Endothelial cell of umbilical vein (primary cell): ENCODE data around the gene TPK1. TPM values are rescaled to one million over a fixed set of nuclear protein-coding genes. Genes with fewer than 3 reads are reported as not detected.

ENCODE experiments used
- BruUV-seq: library from RNA; stranded (reverse); fragments of 400-500 nt; replicated peaks from 2 replicates; lab custom pipeline; 2021; lab: Mats Ljungman, UMichigan
- CTCF ChIA-PET: fragments of 300-600, 350-600 bp; sonication (Branson Sonifier 250); formaldehyde crosslinking; loops from one replicate; lab custom pipeline; 2021; ENCODE audit warnings: antibody characterized with exemption, inconsistent platforms; lab: Charles Lee
- POLR2A ChIA-PET: fragments of 300-600, 350-600 bp; sonication (Branson Sonifier 250); formaldehyde crosslinking; loops from one replicate; lab custom pipeline; 2021; ENCODE audit warnings: antibody characterized with exemption, inconsistent platforms; lab: Charles Lee
- DNase-seq: peaks from one replicate; pipeline ENCODE4 v3.0.0-alpha.2; 2011; ENCODE audit warnings: low read depth, low spot score
- FAIRE-seq: peaks from 2 replicates; lab custom pipeline; 2011; peaks lifted over from hg19 to GRCh38; lab: Jason Lieb, UNC
- H2AFZ ChIP-seq: 2 replicates; pipeline ENCODE4 v1.6.0; 2012; ENCODE audit warnings: low read depth, low read length, control low read depth, inconsistent platforms
- H3K27ac ChIP-seq: 2 replicates; pipeline ENCODE4 v1.5.1; 2011; ENCODE audit warnings: low read depth, mild to moderate bottlenecking, control low read depth, low read length, moderate library complexity; ENCODE audit not compliant: insufficient read depth
- H3K27me3 ChIP-seq, 2 experiments: 2 replicates each; pipeline versions ENCODE4 v1.6.0 to v1.6.1; 2011; ENCODE audit warnings: low read length in 2 of 2, mixed read lengths in 1 of 2; ENCODE audit not compliant: control insufficient read depth in 2 of 2, insufficient read depth in 2 of 2
- H3K36me3 ChIP-seq, 2 experiments: 2 replicates in 1 of 2; 3 replicates in 1 of 2; pipeline ENCODE4 v1.5.1; 2011; ENCODE audit warnings: low read length in 2 of 2, mild to moderate bottlenecking in 1 of 2, moderate library complexity in 1 of 2; ENCODE audit not compliant: control insufficient read depth in 2 of 2, insufficient read depth in 2 of 2; ENCODE audit errors: extremely low read depth in 1 of 2
- H3K4me1 ChIP-seq: 3 replicates; pipeline ENCODE4 v1.5.1; 2011; ENCODE audit warnings: mild to moderate bottlenecking, low read length; ENCODE audit not compliant: control insufficient read depth, insufficient read depth; ENCODE audit errors: extremely low read depth
- H3K4me2 ChIP-seq: 2 replicates; pipeline ENCODE4 v1.6.1; 2011; ENCODE audit warnings: low read length, control low read depth, mixed read lengths; ENCODE audit not compliant: insufficient read depth
- H3K4me3 ChIP-seq, 3 experiments: fragments of 200-600 bp in 1 of 3; sonication (generic), shearing (Covaris generic) in 1 of 3; replicated peaks in 1 of 3; 2 replicates each; pipeline ENCODE4 v1.5.1; 2011 to 2016; ENCODE audit warnings: control low read depth in 3 of 3, low read length in 3 of 3, mild to moderate bottlenecking in 2 of 3, inconsistent platforms in 1 of 3, low read depth in 1 of 3, moderate library complexity in 1 of 3; ENCODE audit not compliant: insufficient read depth in 1 of 3
- H3K79me2 ChIP-seq: 2 replicates; pipeline ENCODE4 v1.6.0; 2012; ENCODE audit warnings: low read length, inconsistent platforms; ENCODE audit not compliant: control insufficient read depth, insufficient read depth
- H3K9ac ChIP-seq: replicated peaks from 2 replicates; pipeline ENCODE3; 2011; ENCODE audit warnings: low read length, control low read depth; ENCODE audit not compliant: insufficient read depth; ENCODE audit errors: extremely low read depth
- H3K9me1 ChIP-seq: replicated peaks from 3 replicates; pipeline ENCODE4 v1.6.0; 2011; ENCODE audit warnings: mild to moderate bottlenecking, low read length; ENCODE audit not compliant: control insufficient read depth, insufficient read depth; ENCODE audit errors: extremely low read depth
- H3K9me3 ChIP-seq: replicated peaks from 2 replicates; pipeline ENCODE4 v1.5.1; 2012; ENCODE audit warnings: low read length, inconsistent platforms; ENCODE audit not compliant: control insufficient read depth, insufficient read depth
- H4K20me1 ChIP-seq: replicated peaks from 2 replicates; pipeline ENCODE3; 2011; ENCODE audit warnings: mild to moderate bottlenecking, low read length; ENCODE audit not compliant: control insufficient read depth, insufficient read depth; ENCODE audit errors: extremely low read depth
- EZH2 ChIP-seq: IDR thresholded peaks from 2 replicates; pipeline ENCODE4 v1.6.1; 2012; ENCODE audit warnings: borderline replicate concordance, low read depth, mild to moderate bottlenecking, moderate library complexity, low read length, inconsistent platforms; ENCODE audit not compliant: severe bottlenecking
- FOS ChIP-seq: IDR thresholded peaks from 2 replicates; pipeline ENCODE4 v1.6.1; 2011; ENCODE audit warnings: mild to moderate bottlenecking, low read length, moderate library complexity, borderline replicate concordance; ENCODE audit not compliant: insufficient read depth
- GATA2 ChIP-seq: IDR thresholded peaks from 2 replicates; pipeline ENCODE4 v1.7.0; 2011; ENCODE audit warnings: low read depth, mild to moderate bottlenecking, moderate library complexity, mixed read lengths, low read length; ENCODE audit not compliant: insufficient read length, insufficient read depth
- JUN ChIP-seq: IDR thresholded peaks from 2 replicates; pipeline ENCODE4 v1.6.1; 2011; ENCODE audit warnings: borderline replicate concordance, low read depth; ENCODE audit not compliant: insufficient read length, insufficient read depth
- MYC ChIP-seq: IDR thresholded peaks from one replicate; pipeline ENCODE4 v1.6.1; 2011; ENCODE audit warnings: mild to moderate bottlenecking, low read depth, low read length
- POLR2A ChIP-seq: IDR thresholded peaks from 2 replicates; pipeline ENCODE4 v1.6.1; 2012; ENCODE audit warnings: low read depth, mild to moderate bottlenecking, control low read depth, low read length
- POLR2AphosphoS5 ChIP-seq: IDR thresholded peaks from 2 replicates; pipeline ENCODE4 v1.6.1; 2012; ENCODE audit warnings: low read depth, mild to moderate bottlenecking, control low read depth, low read length, moderate library complexity; ENCODE audit not compliant: insufficient read depth
- dilution Hi-C: fragments of 300-500 bp; cut with MboI; formaldehyde crosslinking; loops from one replicate; pipeline ENCODE4 v1.15.0; 2019; ENCODE audit warnings: low sequenced_read_pairs; ENCODE audit not compliant: extremely low pct_ligation_motif_present
- intact Hi-C: fragments of 100-400 bp; cut with micrococcal nuclease; formaldehyde crosslinking; loops from one replicate; pipeline ENCODE4 v1.10.0; 2022
- polyA plus RNA-seq, 4 experiments: library from polyadenylated mRNA; depleted of rRNA in 3 of 4; stranded (reverse) in 3 of 4; unstranded in 1 of 4; fragments of >200 nt; gene quantifications; 2 replicates each; pipeline versions ENCODE4 v1.2.1 to v1.2.3, GENCODE V29; 2011 to 2012; ENCODE audit warnings: missing spikeins in 1 of 4
- total RNA-seq: library from RNA; stranded (reverse); gene quantifications from 2 replicates; pipeline ENCODE4 v1.2.3, GENCODE V29; 2021
- TF ChIP-seq, protein P1 (sequence below), 2 donors: IDR thresholded peaks; 1 replicate in 1 of 2; 2 replicates in 1 of 2; pipeline ENCODE4 v1.5.1; 2011; ENCODE audit warnings: low read length in 2 of 2, mild to moderate bottlenecking in 2 of 2, moderate library complexity in 2 of 2, control low read depth in 1 of 2, inconsistent platforms in 1 of 2, low read depth in 1 of 2; ENCODE audit not compliant: insufficient read depth in 1 of 2; ENCODE audit errors: extremely low read depth in 1 of 2
- TF ChIP-seq, protein P2 (sequence below): IDR thresholded peaks from 2 replicates; pipeline ENCODE4 v1.6.1; 2011; ENCODE audit not compliant: insufficient read depth, insufficient read length

Gene TPK1
- total and polyA plus RNA-seq, 2 donors (not counting 3 experiments of a cell fraction or from before 2014, with no cell fraction given) = 7.5 to 9.3 TPM

DNA sequence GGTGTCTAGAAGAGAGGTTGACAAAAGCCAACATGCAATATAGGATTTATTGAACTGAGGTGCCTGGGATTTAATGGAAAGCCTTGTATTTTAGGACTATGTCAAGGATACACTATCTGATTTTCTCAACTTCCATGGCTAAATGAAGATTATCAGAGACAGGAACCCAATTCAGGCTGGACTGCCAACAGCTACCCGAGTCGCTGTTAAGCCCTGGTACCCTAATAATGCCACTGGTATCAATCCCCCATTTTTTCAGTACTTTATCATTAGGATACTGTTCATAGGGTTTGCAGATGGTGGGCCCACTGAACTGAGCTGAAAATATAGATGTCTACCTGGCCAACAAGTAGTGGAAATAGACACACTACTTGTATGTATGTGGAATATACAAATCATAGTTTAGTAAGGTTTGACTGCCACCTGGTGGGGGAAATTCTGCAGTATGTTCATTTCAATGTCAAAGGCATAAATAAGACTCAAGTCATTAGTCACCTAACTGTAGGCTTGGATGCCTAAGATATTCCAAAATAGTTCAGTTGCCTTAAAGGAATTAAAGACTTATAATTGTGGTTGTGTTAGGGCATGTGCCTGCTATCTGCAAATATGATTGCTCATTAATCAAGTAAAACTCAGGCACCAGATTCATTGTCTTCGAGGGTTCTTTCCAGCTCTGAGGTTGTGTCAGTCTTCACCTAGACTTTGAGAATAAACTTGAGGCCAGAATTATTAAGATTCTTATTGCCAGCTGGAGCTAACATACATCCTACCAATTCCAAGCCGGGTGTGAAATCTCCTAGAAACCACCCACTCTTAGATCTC, 398.3 kb downstream of the TPK1 start:
- Histone ChIP-seq H3K4me1 (no peaks in the 10 kb centered on the region), H3K9me3 (no peaks in the 10 kb centered on the region), H3K27me3 (no peaks in the 10 kb centered on the region), H3K4me3 (no peak overlapping the region), H3K4me2 (no peak overlapping the region), H3K27ac (no peak overlapping the region), H3K36me3 (no peaks in the 10 kb centered on the region), H2AFZ (no peak overlapping the region), H3K79me2 (no peaks in the 10 kb centered on the region), H3K9ac (no peak overlapping the region), H4K20me1 (no peaks in the 10 kb centered on the region), H3K9me1 (no peaks in the 10 kb centered on the region)
- dilution Hi-C loops = no loop called here
- CTCF ChIA-PET = interaction anchor here (1.0 to 2.1 kb wide), 11 partner anchors 11 to 701 kb away, joined by 3 to 8 read pairs (median 5); partner anchors contain the start of gene TCAF1
- POLR2A ChIA-PET = no interaction called here
- intact Hi-C loops = loop anchor here (5.0 kb wide), 1 partner anchor 40 kb away; no protein-coding TSS in a partner anchor
- no peak for TF ChIP-seq FOS
- TF ChIP-seq, protein P1, sequence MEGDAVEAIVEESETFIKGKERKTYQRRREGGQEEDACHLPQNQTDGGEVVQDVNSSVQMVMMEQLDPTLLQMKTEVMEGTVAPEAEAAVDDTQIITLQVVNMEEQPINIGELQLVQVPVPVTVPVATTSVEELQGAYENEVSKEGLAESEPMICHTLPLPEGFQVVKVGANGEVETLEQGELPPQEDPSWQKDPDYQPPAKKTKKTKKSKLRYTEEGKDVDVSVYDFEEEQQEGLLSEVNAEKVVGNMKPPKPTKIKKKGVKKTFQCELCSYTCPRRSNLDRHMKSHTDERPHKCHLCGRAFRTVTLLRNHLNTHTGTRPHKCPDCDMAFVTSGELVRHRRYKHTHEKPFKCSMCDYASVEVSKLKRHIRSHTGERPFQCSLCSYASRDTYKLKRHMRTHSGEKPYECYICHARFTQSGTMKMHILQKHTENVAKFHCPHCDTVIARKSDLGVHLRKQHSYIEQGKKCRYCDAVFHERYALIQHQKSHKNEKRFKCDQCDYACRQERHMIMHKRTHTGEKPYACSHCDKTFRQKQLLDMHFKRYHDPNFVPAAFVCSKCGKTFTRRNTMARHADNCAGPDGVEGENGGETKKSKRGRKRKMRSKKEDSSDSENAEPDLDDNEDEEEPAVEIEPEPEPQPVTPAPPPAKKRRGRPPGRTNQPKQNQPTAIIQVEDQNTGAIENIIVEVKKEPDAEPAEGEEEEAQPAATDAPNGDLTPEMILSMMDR (IDR thresholded peaks at IDR 0.05; ENCODE audit: extremely low read depth in 1 of 2, insufficient read depth in 1 of 2, low read depth in 1 of 2, low read length in 2 of 2) = peak; percentile 38 to 42
- BruUV-seq = no TSS peak
- peak; percentile 40 for FAIRE-seq
- DNase-seq = peak; percentile 83

DNA sequence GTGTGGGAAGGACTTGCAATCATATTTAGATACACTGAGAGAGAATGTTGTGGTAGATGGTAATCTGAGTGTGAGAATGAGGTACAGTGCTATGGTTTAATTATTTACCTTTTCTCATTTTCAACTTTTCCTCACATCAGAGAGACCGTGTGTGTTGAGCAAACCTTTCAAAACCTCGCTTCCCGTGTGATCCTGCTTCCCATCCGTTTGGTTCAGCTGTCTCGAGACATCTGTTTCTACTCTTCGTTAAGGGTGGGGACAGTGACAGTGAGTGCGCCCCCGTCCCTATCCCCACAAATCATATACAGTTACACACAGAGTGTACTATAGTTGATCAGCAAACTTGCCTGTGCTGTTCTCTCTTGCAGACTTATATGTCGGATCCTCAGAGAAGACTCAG, 399.4 kb downstream of the TPK1 start:
- H3K27ac ChIP-seq = no peak overlapping the region
- no peaks in the 10 kb centered on the region for H4K20me1 ChIP-seq
- no TSS peak for BruUV-seq
- no peak overlapping the region for H2AFZ ChIP-seq
- no peak for FAIRE-seq
- H3K4me2 ChIP-seq = no peak overlapping the region
- ChIA-PET POLR2A (no interaction called here), CTCF (interaction anchor here (1.0 to 1.5 kb wide), 5 partner anchors 26 to 700 kb away, joined by 3 to 8 read pairs (median 5); no protein-coding TSS in a partner anchor)
- H3K4me3 ChIP-seq = no peak overlapping the region
- no peaks in the 10 kb centered on the region for H3K4me1 ChIP-seq
- DNase-seq = no peak
- H3K9me3 ChIP-seq = no peaks in the 10 kb centered on the region
- no peak overlapping the region for H3K9ac ChIP-seq
- no peaks in the 10 kb centered on the region for H3K36me3 ChIP-seq
- intact Hi-C loops (loop anchor here (5.0 kb wide), 1 partner anchor 39 kb away; no protein-coding TSS in a partner anchor), dilution Hi-C loops (no loop called here)
- TF ChIP-seq GATA2 (no peak), POLR2AphosphoS5 (no peak), MYC (no peak), EZH2 (no peak), FOS (no peak), POLR2A (no peak), JUN (no peak)
- TF ChIP-seq, protein P1 (IDR thresholded peaks at IDR 0.05; ENCODE audit: extremely low read depth in 1 of 2, insufficient read depth in 1 of 2, low read depth in 1 of 2, low read length in 2 of 2) = no peak
- TF ChIP-seq, protein P2, sequence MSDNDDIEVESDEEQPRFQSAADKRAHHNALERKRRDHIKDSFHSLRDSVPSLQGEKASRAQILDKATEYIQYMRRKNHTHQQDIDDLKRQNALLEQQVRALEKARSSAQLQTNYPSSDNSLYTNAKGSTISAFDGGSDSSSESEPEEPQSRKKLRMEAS = no peak
- no peaks in the 10 kb centered on the region for H3K9me1 ChIP-seq
- no peaks in the 10 kb centered on the region for H3K27me3 ChIP-seq
- H3K79me2 ChIP-seq = no peaks in the 10 kb centered on the region
